Mucosa of rectum (tissue), 2 donors: ENCODE data around the gene NUPR2.
"Not testable (repeated sequence)": the region's sequence is repeated elsewhere in the genome, so short reads cannot be mapped to it uniquely, and the experiment has no call there.

Experiments
- H3K27ac ChIP-seq, 2 donors: one replicate each; pipeline ENCODE4 v1.7.0; 2013; ENCODE audit warnings: inconsistent platforms in 2 of 2, low read depth in 2 of 2, low read length in 2 of 2
- H3K27me3 ChIP-seq, 2 donors: one replicate each; pipeline ENCODE4 v1.7.0; 2013; ENCODE audit warnings: low read length in 2 of 2; ENCODE audit not compliant: control insufficient read depth in 2 of 2, insufficient read depth in 2 of 2
- H3K36me3 ChIP-seq, 2 donors: one replicate each; pipeline ENCODE4 v1.7.0; 2013; ENCODE audit warnings: low read length in 2 of 2; ENCODE audit not compliant: control insufficient read depth in 2 of 2, insufficient read depth in 2 of 2
- H3K4me1 ChIP-seq, 2 donors: one replicate each; pipeline ENCODE4 v1.7.0; 2013; ENCODE audit warnings: low read length in 2 of 2, mild to moderate bottlenecking in 1 of 2; ENCODE audit not compliant: control insufficient read depth in 2 of 2, insufficient read depth in 2 of 2
- H3K4me3 ChIP-seq, 2 donors: one replicate each; pipeline ENCODE4 v1.7.0; 2013; ENCODE audit warnings: low read length in 2 of 2
- H3K9ac ChIP-seq, 2 donors: one replicate each; pipeline ENCODE4 v1.7.0; 2013; ENCODE audit warnings: low read length in 2 of 2, low read depth in 1 of 2, mild to moderate bottlenecking in 1 of 2
- H3K9me3 ChIP-seq, 2 donors: one replicate each; pipeline ENCODE4 v1.7.0; 2013; ENCODE audit warnings: low read length in 2 of 2; ENCODE audit not compliant: control insufficient read depth in 2 of 2
- donor health status: healthy.
- donor health status: Normal muscosa, but diverticular disease.

The NUPR2 gene, protein sequence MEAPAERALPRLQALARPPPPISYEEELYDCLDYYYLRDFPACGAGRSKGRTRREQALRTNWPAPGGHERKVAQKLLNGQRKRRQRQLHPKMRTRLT

DNA sequence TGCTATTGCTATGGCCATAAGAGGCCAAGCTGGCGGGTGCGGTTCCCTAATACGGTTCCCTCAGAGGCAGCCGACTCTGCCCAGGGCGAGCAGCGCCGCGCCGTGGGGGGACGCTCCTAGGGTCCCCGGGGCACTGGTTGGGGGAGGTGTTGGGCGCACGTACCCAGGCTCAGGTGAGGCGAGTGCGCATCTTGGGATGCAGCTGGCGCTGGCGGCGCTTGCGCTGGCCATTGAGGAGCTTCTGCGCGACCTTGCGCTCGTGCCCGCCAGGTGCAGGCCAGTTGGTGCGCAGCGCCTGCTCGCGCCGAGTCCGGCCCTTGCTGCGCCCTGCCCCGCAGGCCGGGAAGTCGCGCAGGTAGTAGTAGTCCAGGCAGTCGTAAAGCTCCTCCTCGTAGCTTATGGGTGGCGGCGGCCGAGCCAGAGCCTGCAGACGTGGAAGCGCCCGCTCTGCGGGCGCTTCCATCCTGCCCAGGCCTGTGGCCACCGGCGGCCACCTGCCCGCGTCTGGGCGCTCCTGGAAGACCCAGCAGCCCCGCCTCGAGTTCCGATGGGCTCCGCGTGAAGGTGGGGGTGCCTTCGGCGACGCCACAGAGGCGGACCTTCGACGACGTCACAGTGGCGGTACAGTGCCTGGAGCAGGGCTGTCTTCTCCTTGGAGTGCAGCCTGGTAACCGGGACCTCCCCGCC lies at the start of gene NUPR2:
Gene NUPR2, minus strand, starts transcription at position 566 of the 687 bp plus-strand sequence. Its CDS starts 103 bp downstream, at position 463.
- no peaks in the 10 kb centered on the region for H3K36me3 ChIP-seq
- H3K9ac ChIP-seq, result no peak within 1 kb of the TSS

GRCh38 chr7:56157238-56157790 lies 41.1 kb upstream of the NUPR2 start:
- Histone ChIP-seq H3K27me3 (no peaks in the 10 kb centered on the region), H3K9ac (no peak overlapping the region), H3K9me3 (no peaks in the 10 kb centered on the region), H3K27ac (no peak overlapping the region), H3K4me3 (no peak overlapping the region), H3K4me1 (no peaks in the 10 kb centered on the region), H3K36me3 (no peaks in the 10 kb centered on the region)

More for the DNA sequence above, at the start of gene NUPR2:
- Histone ChIP-seq H3K4me3 (peak within 1 kb of the TSS in 1 of 2 donors; percentile 31), H3K9me3 (no peaks in the 10 kb centered on the region), H3K4me1 (no peaks in the 10 kb centered on the region), H3K27me3 (no peaks in the 10 kb centered on the region), H3K27ac (no peak within 1 kb of the TSS)

- H3K9me3 ChIP-seq, H3K9ac ChIP-seq, H3K36me3 ChIP-seq, H3K4me1 ChIP-seq, H3K27me3 ChIP-seq, H3K27ac ChIP-seq, H3K4me3 ChIP-seq: not testable (repeated sequence)
Observed at GRCh38 chr7:56131062-56131461, 14.8 kb upstream of the NUPR2 start.

DNA sequence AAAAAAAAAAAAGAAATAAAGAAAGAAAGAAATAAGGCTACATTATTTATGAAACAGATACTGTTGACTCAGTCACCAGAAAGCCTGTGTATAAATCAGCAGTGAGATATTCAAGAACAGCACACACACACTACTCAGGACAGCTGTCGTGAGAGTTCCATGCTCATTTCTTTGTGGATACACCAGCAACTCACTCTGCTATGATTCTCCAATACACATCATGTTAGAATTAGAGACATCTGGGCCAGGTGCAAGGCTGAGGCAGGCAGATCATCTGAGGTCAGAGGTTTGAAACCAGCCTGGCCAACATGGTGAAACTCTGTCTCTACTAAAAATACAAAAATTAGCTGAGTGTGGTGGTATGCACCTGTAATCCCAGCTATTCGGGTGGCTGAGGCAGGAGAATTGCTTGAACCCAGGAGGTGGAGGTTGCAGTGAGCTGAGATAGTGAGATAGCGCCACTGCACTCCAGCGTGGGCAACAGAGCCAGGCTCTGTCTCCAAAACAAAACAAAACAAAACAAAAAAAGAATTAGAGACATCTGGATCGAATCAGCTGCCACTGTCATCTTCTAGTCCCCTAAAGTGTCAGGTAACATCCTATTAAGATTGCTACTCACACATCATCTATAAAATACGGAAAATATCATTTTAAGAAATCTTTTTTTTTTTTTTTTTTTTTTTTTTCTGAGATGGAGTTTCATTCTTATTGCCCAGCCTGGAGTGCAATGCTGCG lies 11.2 kb upstream of the NUPR2 start:
- H3K9ac ChIP-seq, result no peak overlapping the region
- no peak overlapping the region for H3K27ac ChIP-seq
- H3K36me3 ChIP-seq, result no peaks in the 10 kb centered on the region
- no peak overlapping the region for H3K4me3 ChIP-seq
- H3K4me1 ChIP-seq, result no peaks in the 10 kb centered on the region
- H3K27me3 ChIP-seq, result no peaks in the 10 kb centered on the region
- no peaks in the 10 kb centered on the region for H3K9me3 ChIP-seq

DNA sequence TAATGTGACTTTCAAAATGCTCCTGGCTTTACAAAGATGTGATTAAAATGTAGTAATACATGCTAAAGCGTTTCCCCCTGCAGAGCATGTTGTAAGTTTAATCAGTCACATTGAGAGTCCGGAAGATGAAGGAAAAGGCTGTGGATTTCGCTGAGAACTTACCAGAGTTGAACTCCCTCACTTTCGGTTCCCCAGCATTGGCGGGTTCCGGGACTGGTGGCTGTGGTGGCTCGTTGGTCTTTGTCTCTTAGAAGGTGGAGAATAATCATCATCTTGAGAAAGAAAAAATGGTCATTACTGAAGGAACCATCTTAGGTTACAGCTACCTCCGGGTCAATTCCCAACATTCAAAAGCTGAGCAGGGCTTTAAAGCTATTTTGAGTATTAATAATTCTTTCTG lies 9.6 kb upstream of the NUPR2 start:
- Histone ChIP-seq H3K4me1 (no peaks in the 10 kb centered on the region), H3K27ac (no peak overlapping the region), H3K27me3 (no peaks in the 10 kb centered on the region), H3K36me3 (no peaks in the 10 kb centered on the region), H3K9ac (no peak overlapping the region), H3K9me3 (no peaks in the 10 kb centered on the region), H3K4me3 (no peak overlapping the region)

- H3K9ac ChIP-seq, result no peak overlapping the region
- H3K36me3 ChIP-seq, result no peaks in the 10 kb centered on the region
- H3K27me3 ChIP-seq, result no peaks in the 10 kb centered on the region
- no peak overlapping the region for H3K4me3 ChIP-seq
- no peaks in the 10 kb centered on the region for H3K9me3 ChIP-seq
- H3K4me1 ChIP-seq, result no peaks in the 10 kb centered on the region
- no peak overlapping the region for H3K27ac ChIP-seq
Observed at GRCh38 chr7:56124981-56125380, 8.8 kb upstream of the NUPR2 start.

GRCh38 chr7:56121440-56121839 lies 5.2 kb upstream of the NUPR2 start:
- Histone ChIP-seq H3K9me3 (no peaks in the 10 kb centered on the region), H3K36me3 (no peaks in the 10 kb centered on the region), H3K27me3 (no peaks in the 10 kb centered on the region), H3K4me3 (no peak overlapping the region), H3K27ac (no peak overlapping the region), H3K9ac (no peak overlapping the region), H3K4me1 (no peaks in the 10 kb centered on the region)

GRCh38 chr7:56112244-56112643 lies 4.0 kb downstream of the NUPR2 start:
- not testable (repeated sequence) for H3K9ac ChIP-seq, H3K36me3 ChIP-seq, H3K4me3 ChIP-seq, H3K9me3 ChIP-seq, H3K27ac ChIP-seq, H3K4me1 ChIP-seq, H3K27me3 ChIP-seq

- no peak overlapping the region for H3K27ac ChIP-seq
- H3K9ac ChIP-seq, result no peak overlapping the region
- H3K4me1 ChIP-seq, result peaks cover 0 to 4% of the 10 kb centered on the region in 2 donors
- no peak overlapping the region for H3K4me3 ChIP-seq
- no peaks in the 10 kb centered on the region for H3K9me3 ChIP-seq
- no peaks in the 10 kb centered on the region for H3K27me3 ChIP-seq
- H3K36me3 ChIP-seq, result no peaks in the 10 kb centered on the region
Observed at GRCh38 chr7:56110611-56111010, 5.6 kb downstream of the NUPR2 start.

DNA sequence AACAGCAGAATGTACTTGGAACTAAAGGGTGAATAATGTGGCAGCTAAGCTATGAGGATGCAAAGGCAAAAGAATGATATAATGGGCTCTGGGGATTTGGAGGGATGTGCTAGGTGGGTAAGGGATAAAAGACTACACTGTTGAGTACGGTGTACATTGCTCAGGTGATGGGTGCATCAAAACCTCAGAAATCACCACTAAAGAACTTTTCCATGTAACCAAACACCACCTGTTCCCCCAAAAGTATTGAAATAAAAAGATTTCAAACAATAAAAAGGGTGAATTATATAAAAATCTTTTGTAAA lies 8.3 kb downstream of the NUPR2 start:
- Histone ChIP-seq H3K27me3 (no peaks in the 10 kb centered on the region), H3K9ac (no peak overlapping the region), H3K4me3 (no peak overlapping the region)

More for the DNA sequence above, 8.3 kb downstream of the NUPR2 start:
- Histone ChIP-seq H3K4me1 (peaks cover 0 to 9% of the 10 kb centered on the region in 2 donors), H3K27ac (no peak overlapping the region), H3K9me3 (no peaks in the 10 kb centered on the region), H3K36me3 (peaks cover 9 to 12% of the 10 kb centered on the region in 2 donors)
